Left lobe of liver (tissue), 2 donors: ENCODE data around the gene IQCC. TPM values are rescaled to one million over a fixed set of nuclear protein-coding genes. Genes with fewer than 3 reads are reported as not detected.

ENCODE experiments used
- ATAC-seq: fragments of 200-7000 bp; cut with Tn5 transposase; one replicate; pipeline ENCODE4 v1.9.1; 2020; ENCODE audit warnings: mild to moderate bottlenecking, moderate library complexity
- DNase-seq: peaks from one replicate; pipeline ENCODE4 v3.0.0-alpha.2; 2020; ENCODE audit warnings: low spot score
- total RNA-seq: library from RNA; stranded (reverse); gene quantifications from one replicate; pipeline ENCODE4 v1.2.1, GENCODE V29; 2021
- donor health status: DM: no; HTN: no; CAD: no; lungs with moderate emphysema.
- donor health status: DM: no; HTN: yes; CAD: no.

Gene IQCC
- total RNA-seq, 1 donor from 2014 or later: 0.53 TPM

GRCh38 chr1:32255072-32256071 is 49.9 kb downstream of the IQCC start:
- DNase-seq: no peak
- peak; percentile 61 for ATAC-seq

GRCh38 chr1:32256473-32257226 is 51.2 kb downstream of the IQCC start:
- ATAC-seq (no peak), DNase-seq (no peak)

- DNase-seq (no peak), ATAC-seq (no peak)
These were observed 51.7 kb downstream of the IQCC start for GRCh38 chr1:32257227-32257508.

Other genes starting within 250 kb of the IQCC start
- 24.1 TPM for gene KHDRBS1, start 191.8 kb upstream of the IQCC start, total RNA-seq
- 6.0 TPM for gene TMEM39B, start 132.7 kb upstream of the IQCC start, total RNA-seq
- 32.2 TPM for gene KPNA6, start 97.6 kb upstream of the IQCC start, total RNA-seq
- gene TXLNA, start 26.0 kb upstream of the IQCC start, total RNA-seq: 31.1 TPM
- 1.6 TPM for gene CCDC28B, start 5.1 kb upstream of the IQCC start, total RNA-seq
- gene DCDC2B, start 3.4 kb downstream of the IQCC start, total RNA-seq: not detected
- gene TMEM234, start 16.7 kb downstream of the IQCC start, total RNA-seq: 4.8 TPM
- gene EIF3I, start 16.7 kb downstream of the IQCC start, total RNA-seq: 69.2 TPM
- 4.2 TPM for gene FAM167B, start 41.6 kb downstream of the IQCC start, total RNA-seq
- 1.2 TPM for gene LCK, start 45.6 kb downstream of the IQCC start, total RNA-seq
- gene HDAC1, start 86.4 kb downstream of the IQCC start, total RNA-seq: 29.8 TPM
- gene MARCKSL1, start 130.6 kb downstream of the IQCC start, total RNA-seq: 13.6 TPM
- gene FAM229A, start 156.8 kb downstream of the IQCC start, total RNA-seq: 10.0 TPM
- 1.6 TPM for gene TSSK3, start 156.9 kb downstream of the IQCC start, total RNA-seq
- 58.6 TPM for gene BSDC1, start 188.8 kb downstream of the IQCC start, total RNA-seq